PC-3 (cell line): ENCODE measurements around the gene NAA40. TPM values are rescaled to one million over a fixed set of nuclear protein-coding genes. Genes with fewer than 3 reads are reported as not detected.
A peak's percentile ranks its signal among the peaks of the same experiment; 100 is the strongest.

Experiments used
- ATAC-seq: fragments of 200-7000 bp; cut with Tn5 transposase; 2 replicates; pipeline ENCODE4 v1.9.1; 2020; ENCODE audit warnings: mild to moderate bottlenecking, moderate library complexity
- BruUV-seq: library from RNA; stranded (reverse); fragments of 400-500 nt; replicated peaks from 2 replicates; lab custom pipeline; 2021; lab: Mats Ljungman, UMichigan
- CTCF ChIA-PET: fragments of 300-600 bp; sonication (Branson Sonifier 250); formaldehyde crosslinking; loops from one replicate; lab custom pipeline; 2022; ENCODE audit warnings: antibody characterized with exemption; lab: Charles Lee
- POLR2A ChIA-PET: fragments of 300-600 bp; sonication (Branson Sonifier 250); formaldehyde crosslinking; loops from one replicate; lab custom pipeline; 2022; ENCODE audit warnings: antibody characterized with exemption; ENCODE audit not compliant: unreplicated experiment; lab: Charles Lee
- DNase-seq: peaks from one replicate; pipeline ENCODE4 v3.0.0-alpha.2; 2015
- H2AFZ ChIP-seq: fragments of 300-600 bp; sonication (generic); 2 replicates; pipeline ENCODE4 v1.6.0; 2016; ENCODE audit warnings: antibody characterized with exemption, low read length
- H3F3A ChIP-seq: fragments of 300-600 bp; sonication (generic); one replicate; pipeline ENCODE4 v1.6.0; 2017; ENCODE audit warnings: antibody characterized with exemption, low read length, control low read depth, mild to moderate bottlenecking; ENCODE audit not compliant: unreplicated experiment
- H3K27ac ChIP-seq: fragments of 300-600 bp; sonication (generic); 2 replicates; pipeline ENCODE4 v1.5.1; 2016; ENCODE audit warnings: mild to moderate bottlenecking, low read length
- H3K27me3 ChIP-seq: fragments of 300-600 bp; sonication (generic); 2 replicates; pipeline ENCODE4 v1.6.1; 2016; ENCODE audit warnings: low read length, mixed read lengths
- H3K36me3 ChIP-seq: fragments of 300-600 bp; sonication (generic); 2 replicates; pipeline ENCODE4 v1.6.1; 2016; ENCODE audit warnings: low read depth, mixed run types, low read length, mixed read lengths
- H3K4me1 ChIP-seq: fragments of 300-600 bp; sonication (generic); 2 replicates; pipeline ENCODE4 v1.5.1; 2016; ENCODE audit warnings: low read length; ENCODE audit not compliant: insufficient read depth
- H3K4me2 ChIP-seq: fragments of 300-600 bp; sonication (generic); 2 replicates; pipeline ENCODE4 v1.6.0; 2016; ENCODE audit warnings: low read length
- H3K4me3 ChIP-seq: fragments of 300-600 bp; sonication (generic); 2 replicates; pipeline ENCODE4 v1.5.1; 2016; ENCODE audit warnings: mild to moderate bottlenecking, low read length, mixed read lengths
- H3K79me2 ChIP-seq: fragments of 300-600 bp; sonication (generic); 2 replicates; pipeline ENCODE4 v1.6.1; 2017; ENCODE audit warnings: low read length, mixed read lengths
- H3K9ac ChIP-seq: fragments of 300-600 bp; sonication (generic); 2 replicates; pipeline ENCODE4 v1.6.0; 2016; ENCODE audit warnings: mild to moderate bottlenecking, low read length
- H3K9me2 ChIP-seq: fragments of 300-600 bp; sonication (generic); replicated peaks from 2 replicates; pipeline ENCODE4 v1.6.1; 2016; ENCODE audit warnings: mixed run types, low read length, mixed read lengths
- H3K9me3 ChIP-seq: fragments of 300-600 bp; sonication (generic); 2 replicates; pipeline ENCODE4 v1.6.1; 2016; ENCODE audit warnings: low read length, mixed read lengths
- H4K20me1 ChIP-seq: fragments of 300-600 bp; sonication (generic); 2 replicates; pipeline ENCODE4 v1.6.1; 2016; ENCODE audit warnings: low read length, mixed read lengths
- CTCF ChIP-seq: fragments of 300-600 bp; sonication (generic); conservative IDR thresholded peaks from 2 replicates; pipeline ENCODE4 v1.5.1; 2017; ENCODE audit warnings: antibody characterized with exemption, low read depth, mild to moderate bottlenecking, low read length
- EZH2 ChIP-seq: fragments of 300-600 bp; sonication (generic); IDR thresholded peaks from one replicate; pipeline ENCODE4 v1.6.1; 2017; ENCODE audit warnings: antibody characterized with exemption, mild to moderate bottlenecking, low read length; ENCODE audit not compliant: unreplicated experiment
- EZH2phosphoT487 ChIP-seq: fragments of 300-600 bp; sonication (generic); IDR thresholded peaks from 2 replicates; pipeline ENCODE4 v1.6.1; 2018; ENCODE audit warnings: mild to moderate bottlenecking, antibody characterized with exemption, low read length, borderline replicate concordance
- intact Hi-C: fragments of 100-400 bp; cut with micrococcal nuclease; formaldehyde crosslinking; loops from 2 replicates; pipeline ENCODE4 v1.9.0; 2023
- total RNA-seq: library from RNA; depleted of rRNA; stranded (reverse); fragments of >200 nt; gene quantifications from 2 replicates; pipeline ENCODE4 v1.2.3, GENCODE V29; 2014

NAA40 gene
- total RNA-seq, 1 experiment from 2014 or later = 20.9 TPM

DNA sequence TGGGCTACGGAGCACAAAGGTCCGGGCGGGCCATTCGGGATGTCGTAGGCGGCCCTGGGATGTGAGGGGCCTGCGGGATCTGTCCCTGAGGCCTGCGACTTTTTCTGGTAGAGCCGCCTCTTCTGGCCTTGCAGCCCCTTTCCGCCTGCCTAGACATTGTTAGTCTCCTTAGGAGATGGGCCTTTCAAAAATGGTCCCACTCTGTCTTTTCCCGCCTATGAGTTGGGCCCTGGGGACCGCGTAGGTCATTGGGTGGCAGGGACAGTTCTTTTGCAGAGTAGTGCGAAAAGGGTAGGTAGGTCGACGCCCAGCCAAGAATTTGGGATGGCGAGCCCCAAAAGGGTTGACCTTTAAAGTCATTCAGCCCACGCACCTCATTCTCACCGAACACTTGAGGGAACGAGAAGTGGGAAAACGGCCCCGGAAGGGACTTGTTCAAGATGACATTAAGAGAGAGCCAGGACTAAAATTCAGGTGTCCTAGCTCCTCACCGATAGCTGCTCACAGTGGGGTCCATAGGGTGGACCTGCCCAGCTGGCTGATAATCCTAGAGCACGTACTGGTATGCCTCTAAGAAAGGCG is 48.2 kb downstream of the NAA40 start:
- Histone ChIP-seq H3K4me1 (peaks cover 23% of the 10 kb centered on the region), H3K4me3 (peak overlapping the region; percentile 90), H3K27ac (peak overlapping the region; percentile 62; the same call in 1 of the 2 replicates), H3K9ac (peak overlapping the region; percentile 90), H3K36me3 (peaks cover 28% of the 10 kb centered on the region), H3K4me2 (peak overlapping the region; percentile 99), H3K9me2 (no peaks in the 10 kb centered on the region), H3K9me3 (no peaks in the 10 kb centered on the region), H3F3A (no peaks in the 10 kb centered on the region), H2AFZ (no peak overlapping the region), H4K20me1 (peaks cover 16% of the 10 kb centered on the region), H3K27me3 (no peaks in the 10 kb centered on the region), H3K79me2 (peaks cover 46% of the 10 kb centered on the region)
- intact Hi-C loops = no loop called here
- BruUV-seq = TSS peak; percentile 67
- ATAC-seq (no peak), DNase-seq (no peak)
- no peak for TF ChIP-seq EZH2
- TF ChIP-seq CTCF = no peak
- TF ChIP-seq EZH2phosphoT487 = no peak
- POLR2A ChIA-PET = no interaction called here
- CTCF ChIA-PET = no interaction called here

DNA sequence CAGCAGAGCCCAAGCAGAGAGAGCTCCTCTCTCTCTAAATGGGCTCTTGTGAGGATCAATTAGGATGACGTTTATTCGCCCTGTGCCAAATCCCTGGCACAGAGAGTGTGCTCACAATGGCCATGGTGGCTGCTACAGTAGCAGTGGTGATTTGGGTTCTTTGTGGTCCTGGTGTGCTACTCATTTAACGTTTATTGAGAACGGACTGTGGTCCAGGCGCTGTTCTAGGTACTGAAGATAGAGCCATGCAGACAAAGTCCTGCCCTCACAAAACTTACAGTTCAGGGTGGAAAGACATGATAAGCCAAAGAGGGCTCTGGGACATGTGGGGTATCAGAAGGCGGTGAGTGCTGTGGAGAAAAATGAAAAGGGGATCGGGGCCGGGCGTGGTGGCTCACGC is 52.8 kb downstream of the NAA40 start:
- Histone ChIP-seq H2AFZ (no peak overlapping the region), H3K27me3 (no peaks in the 10 kb centered on the region), H3K9me3 (no peaks in the 10 kb centered on the region), H3K27ac (no peak overlapping the region), H3K9ac (no peak overlapping the region), H3K79me2 (peaks cover 32% of the 10 kb centered on the region), H3K4me3 (no peak overlapping the region), H4K20me1 (peaks cover 16% of the 10 kb centered on the region), H3K4me1 (peaks cover 9% of the 10 kb centered on the region), H3F3A (no peaks in the 10 kb centered on the region), H3K9me2 (no peaks in the 10 kb centered on the region), H3K36me3 (peaks cover 42% of the 10 kb centered on the region), H3K4me2 (no peak overlapping the region)
- DNase-seq (no peak), ATAC-seq (no peak)
- BruUV-seq = no TSS peak
- ChIA-PET POLR2A (no interaction called here), CTCF (no interaction called here)
- intact Hi-C loops = no loop called here
- TF ChIP-seq CTCF (no peak), EZH2 (no peak), EZH2phosphoT487 (no peak)

DNA sequence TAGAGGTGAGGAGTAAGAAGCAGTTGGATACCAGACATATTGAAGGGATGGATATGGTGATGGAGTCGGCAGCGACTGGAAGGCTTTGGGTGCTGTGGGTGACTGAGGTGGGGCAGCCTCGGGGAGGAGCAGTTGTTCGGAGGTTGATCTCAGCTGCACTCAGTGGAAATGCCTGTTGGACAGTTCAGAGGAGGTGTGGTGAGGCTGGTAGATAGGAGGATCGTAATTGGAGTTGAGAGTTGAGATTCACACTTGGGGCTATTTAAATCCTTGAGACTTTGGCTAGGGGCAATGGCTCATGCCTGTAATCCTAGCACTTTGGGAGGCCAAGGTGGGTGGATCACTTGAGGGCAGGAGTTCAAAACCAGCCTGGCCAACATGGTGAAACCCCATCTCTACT is 54.3 kb downstream of the NAA40 start:
- intact Hi-C loops = no loop called here
- Histone ChIP-seq H3K27me3 (no peaks in the 10 kb centered on the region), H3K9ac (no peak overlapping the region), H3K4me3 (no peak overlapping the region), H2AFZ (no peak overlapping the region), H3K4me2 (no peak overlapping the region), H3K9me2 (no peaks in the 10 kb centered on the region), H3K79me2 (peaks cover 16% of the 10 kb centered on the region), H3K27ac (no peak overlapping the region), H4K20me1 (peaks cover 3% of the 10 kb centered on the region; the same call in 1 of the 2 replicates), H3K4me1 (no peaks in the 10 kb centered on the region), H3F3A (no peaks in the 10 kb centered on the region), H3K9me3 (no peaks in the 10 kb centered on the region), H3K36me3 (peaks cover 56% of the 10 kb centered on the region)
- no peak for DNase-seq
- CTCF ChIA-PET = no interaction called here
- TF ChIP-seq EZH2phosphoT487 = no peak
- no peak for TF ChIP-seq EZH2
- no peak for TF ChIP-seq CTCF
- no peak for ATAC-seq
- POLR2A ChIA-PET = no interaction called here
- BruUV-seq = no TSS peak
